Keratinocyte (primary cell): ENCODE results near the gene DPP9.

Source experiments
- EZH2 ChIP-seq: IDR thresholded peaks from one replicate; pipeline ENCODE4 v1.6.1; 2012; ENCODE audit warnings: inconsistent platforms, mild to moderate bottlenecking, low read length, moderate library complexity
- TF ChIP-seq, protein P1 (sequence below), 3 experiments: IDR thresholded peaks in 1 of 3; conservative IDR thresholded peaks in 1 of 3; optimal IDR thresholded peaks in 1 of 3; 2 replicates in 2 of 3; 3 replicates in 1 of 3; pipeline versions ENCODE3 to v1.5.1; 2011; ENCODE audit warnings: low read length in 3 of 3, mild to moderate bottlenecking in 3 of 3, moderate library complexity in 2 of 3, control low read depth in 1 of 3, inconsistent platforms in 1 of 3; ENCODE audit not compliant: insufficient read depth in 2 of 3; ENCODE audit errors: extremely low read depth in 1 of 3

DNA sequence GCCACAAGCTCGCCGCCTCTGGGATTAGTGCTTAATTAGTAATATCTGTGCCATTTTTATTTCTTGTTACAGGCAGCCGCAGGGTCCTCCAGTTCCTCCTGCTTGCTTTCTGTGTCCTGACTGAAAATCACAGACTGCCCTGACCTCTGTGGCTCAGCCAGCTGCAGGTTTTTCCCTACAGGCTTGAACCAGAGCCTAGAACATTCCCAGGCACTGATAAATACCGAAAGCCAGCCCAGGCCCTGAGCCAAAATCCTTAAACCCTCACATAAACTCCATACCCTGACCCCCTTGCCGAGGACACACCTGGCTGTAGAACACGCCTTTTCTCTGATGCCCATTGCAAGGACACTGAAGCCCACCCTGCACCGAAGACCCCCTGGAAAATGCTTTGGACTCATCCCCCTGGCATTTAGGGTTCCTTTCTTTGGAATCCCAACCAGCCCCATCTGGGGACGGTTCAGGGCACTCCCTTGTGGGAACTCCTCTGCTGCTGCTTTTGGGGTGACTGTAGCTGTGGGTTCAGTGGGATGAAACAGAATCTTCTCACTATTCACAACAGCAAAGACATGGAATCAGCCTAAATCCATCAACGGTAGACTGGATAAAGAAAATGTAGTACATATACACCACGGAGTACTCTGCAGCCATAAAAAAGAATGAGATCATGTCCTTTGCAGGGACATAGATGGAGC is 15.5 kb downstream of the DPP9 start:
- TF ChIP-seq, protein P1, sequence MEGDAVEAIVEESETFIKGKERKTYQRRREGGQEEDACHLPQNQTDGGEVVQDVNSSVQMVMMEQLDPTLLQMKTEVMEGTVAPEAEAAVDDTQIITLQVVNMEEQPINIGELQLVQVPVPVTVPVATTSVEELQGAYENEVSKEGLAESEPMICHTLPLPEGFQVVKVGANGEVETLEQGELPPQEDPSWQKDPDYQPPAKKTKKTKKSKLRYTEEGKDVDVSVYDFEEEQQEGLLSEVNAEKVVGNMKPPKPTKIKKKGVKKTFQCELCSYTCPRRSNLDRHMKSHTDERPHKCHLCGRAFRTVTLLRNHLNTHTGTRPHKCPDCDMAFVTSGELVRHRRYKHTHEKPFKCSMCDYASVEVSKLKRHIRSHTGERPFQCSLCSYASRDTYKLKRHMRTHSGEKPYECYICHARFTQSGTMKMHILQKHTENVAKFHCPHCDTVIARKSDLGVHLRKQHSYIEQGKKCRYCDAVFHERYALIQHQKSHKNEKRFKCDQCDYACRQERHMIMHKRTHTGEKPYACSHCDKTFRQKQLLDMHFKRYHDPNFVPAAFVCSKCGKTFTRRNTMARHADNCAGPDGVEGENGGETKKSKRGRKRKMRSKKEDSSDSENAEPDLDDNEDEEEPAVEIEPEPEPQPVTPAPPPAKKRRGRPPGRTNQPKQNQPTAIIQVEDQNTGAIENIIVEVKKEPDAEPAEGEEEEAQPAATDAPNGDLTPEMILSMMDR (optimal IDR thresholded peaks at IDR 0.05 in 1 of 3, IDR thresholded peaks at IDR 0.05 in 1 of 3, conservative IDR thresholded peaks at IDR 0.05 in 1 of 3; ENCODE audit: extremely low read depth in 1 of 3, insufficient read depth in 2 of 3, low read length in 3 of 3) = no peak
- TF ChIP-seq EZH2 = no peak
